ENCODE results near the gene CCDC88B. TPM values are rescaled to one million over a fixed set of nuclear protein-coding genes. Genes with fewer than 3 reads are reported as not detected.

CCDC88B gene
- total and polyA plus RNA-seq, 4 donors: 3.5 to 4.9 (median 4.0) TPM

- TF ChIP-seq REST (IDR thresholded peaks at IDR 0.05) (no peak), RAD21 (IDR thresholded peaks at IDR 0.05) (no peak), YY1 (IDR thresholded peaks at IDR 0.05) (no peak), HNF4G (IDR thresholded peaks at IDR 0.05) (no peak), HNF4A (conservative IDR thresholded peaks at IDR 0.05) (no peak), CTCF (IDR thresholded peaks at IDR 0.05; ENCODE audit: low read depth, low read length, missing input control) (no peak), JUND (IDR thresholded peaks at IDR 0.05) (no peak), EGR1 (IDR thresholded peaks at IDR 0.05; ENCODE audit: low read depth in 2 of 2) (no peak), GABPA (IDR thresholded peaks at IDR 0.05 in 1 of 2, conservative IDR thresholded peaks at IDR 0.05 in 1 of 2) (no peak), RXRA (IDR thresholded peaks at IDR 0.05) (no peak), SP1 (IDR thresholded peaks at IDR 0.05) (no peak), ZBTB33 (IDR thresholded peaks at IDR 0.05) (no peak), FOXA1 (IDR thresholded peaks at IDR 0.05) (no peak), TAF1 (conservative IDR thresholded peaks at IDR 0.05) (no peak), MAX (IDR thresholded peaks at IDR 0.05) (no peak)
- peak overlapping the region; percentile 93 to 98 for H3K27ac ChIP-seq (ENCODE audit: low read depth in 1 of 2, low read length in 2 of 2)
- H3K4me1 ChIP-seq (ENCODE audit: control insufficient read depth in 4 of 4, insufficient read depth in 4 of 4, low read length in 3 of 4): peaks cover 5 to 35% (median 23%) of the 10 kb centered on the region in 4 donors
- 27% methylated on average over 19 of the region's 19 CpGs for WGBS
- H3K4me3 ChIP-seq (ENCODE audit: low read depth in 1 of 3, low read length in 3 of 3): peak overlapping the region; percentile 63 to 77 (median 76)
- DNase-seq (ENCODE audit: low spot score): no peak
- H3K27me3 ChIP-seq (ENCODE audit: control insufficient read depth in 4 of 4, insufficient read depth in 4 of 4, low read length in 3 of 4): no peaks in the 10 kb centered on the region
- H3K9ac ChIP-seq (ENCODE audit: low read depth in 1 of 2, low read length in 2 of 2): peak overlapping the region in 1 of 2 donors; percentile 69
- no peaks in the 10 kb centered on the region for H3K9me3 ChIP-seq (ENCODE audit: control insufficient read depth in 4 of 4, low read length in 3 of 4)
- H3K36me3 ChIP-seq (ENCODE audit: control insufficient read depth in 4 of 4, insufficient read depth in 3 of 4, low read depth in 1 of 4, low read length in 3 of 4): peaks cover 4 to 35% (median 12%) of the 10 kb centered on the region in 4 donors
These were observed 20.9 kb upstream of the CCDC88B start for GRCh38 chr11:64318766-64319761.

All from liver (tissue), 9 donors.